Sigmoid colon (tissue), 7 donors: Measurements from ENCODE around the gene CAPN5. TPM values are rescaled to one million over a fixed set of nuclear protein-coding genes. Genes with fewer than 3 reads are reported as not detected.
A peak's percentile ranks its signal among the peaks of the same experiment; 100 is the strongest.
"Not testable (repeated sequence)": the region's sequence is repeated elsewhere in the genome, so short reads cannot be mapped to it uniquely, and the experiment has no call there.

Source experiments
- DNase-seq: peaks from one replicate; pipeline ENCODE4 v3.0.0-alpha.2; 2019
- H3K27ac ChIP-seq, 4 donors: fragments of 200-600 bp; sonication (generic); one replicate each; pipeline ENCODE4 v1.5.1; 2016 to 2019; ENCODE audit warnings: mild to moderate bottlenecking in 1 of 4
- H3K27me3 ChIP-seq, 3 donors: fragments of 200-600 bp; sonication (generic); one replicate each; pipeline ENCODE4 v1.5.1; 2019; ENCODE audit warnings: mild to moderate bottlenecking in 1 of 3
- H3K36me3 ChIP-seq, 4 donors: fragments of 200-600 bp; sonication (generic); one replicate each; pipeline ENCODE4 v1.5.1; 2016 to 2019
- H3K4me1 ChIP-seq, 4 donors: fragments of 200-600 bp; sonication (generic); one replicate each; pipeline ENCODE4 v1.5.1; 2017 to 2019
- H3K4me3 ChIP-seq, 4 donors: fragments of 200-600 bp; sonication (generic); one replicate each; pipeline ENCODE4 v1.5.1; 2017 to 2019; ENCODE audit warnings: mild to moderate bottlenecking in 2 of 4, moderate library complexity in 1 of 4
- H3K9me3 ChIP-seq, 4 donors: fragments of 200-600 bp in 3 of 4; sonication (generic) in 3 of 4; one replicate each; pipeline versions ENCODE4 v1.5.1 to v1.6.1; 2013 to 2019
- EP300 ChIP-seq, 4 donors: sonication (generic); formaldehyde crosslinking; IDR thresholded peaks; one replicate each; pipeline ENCODE4 v1.6.1; 2017; ENCODE audit warnings: antibody characterized with exemption in 4 of 4
- POLR2A ChIP-seq, 2 donors: fragments of 450-650 bp; IDR thresholded peaks; one replicate each; pipeline ENCODE4 v1.6.1; 2016; ENCODE audit warnings: antibody characterized with exemption in 2 of 2, mild to moderate bottlenecking in 2 of 2, moderate library complexity in 2 of 2
- POLR2AphosphoS5 ChIP-seq, 4 donors: sonication (generic); formaldehyde crosslinking; IDR thresholded peaks; one replicate each; pipeline ENCODE4 v1.6.1; 2017; ENCODE audit warnings: antibody characterized with exemption in 4 of 4
- WGBS, 2 donors: extraction: QIAGEN DNeasy Blood & Tissue Kit; methylation state at CpG; one replicate each; pipeline ENCODE4 v1.1.7; 2013; 5-methylcytosine and 5-hydroxymethylcytosine counted together
- intact Hi-C: fragments of 100-400 bp; cut with DNase I; formaldehyde crosslinking; loops from one replicate; pipeline ENCODE4 v1.15.1; 2023
- polyA plus RNA-seq, 3 donors: library from polyadenylated mRNA; stranded (reverse); fragments of 200-250 nt; gene quantifications; one replicate each; pipeline ENCODE4 v1.2.3, GENCODE V29; 2013
- total RNA-seq, 4 donors: library from RNA; depleted of rRNA; stranded (reverse); fragments of >200 nt; gene quantifications; one replicate each; pipeline ENCODE4 v1.1.0, GENCODE V29; 2016
- TF ChIP-seq, protein P1 (sequence below), 4 experiments: fragments of 450-650 bp in 3 of 4; fragments of 200-600 bp in 1 of 4; IDR thresholded peaks; one replicate each; pipeline ENCODE4 v1.5.1; 2016 to 2019; ENCODE audit warnings: antibody characterized with exemption in 4 of 4, mild to moderate bottlenecking in 3 of 4, moderate library complexity in 2 of 4
- donor health status: healthy with polysubstance abuse.
- donor health status: Bipolar disorder and iron deficiency.
- donor health status: healthy.

The CAPN5 gene
- 10 to 100 TPM in 1 of 4 donors, 1 to 10 TPM in 3; 4.1 to 12.5 (median 6.7) TPM for total RNA-seq
- polyA plus RNA-seq: 100 to 1,000 TPM in 1 of 3 donors, 10 to 100 TPM in 2; 89.5 to 110 (median 90.8) TPM

DNA sequence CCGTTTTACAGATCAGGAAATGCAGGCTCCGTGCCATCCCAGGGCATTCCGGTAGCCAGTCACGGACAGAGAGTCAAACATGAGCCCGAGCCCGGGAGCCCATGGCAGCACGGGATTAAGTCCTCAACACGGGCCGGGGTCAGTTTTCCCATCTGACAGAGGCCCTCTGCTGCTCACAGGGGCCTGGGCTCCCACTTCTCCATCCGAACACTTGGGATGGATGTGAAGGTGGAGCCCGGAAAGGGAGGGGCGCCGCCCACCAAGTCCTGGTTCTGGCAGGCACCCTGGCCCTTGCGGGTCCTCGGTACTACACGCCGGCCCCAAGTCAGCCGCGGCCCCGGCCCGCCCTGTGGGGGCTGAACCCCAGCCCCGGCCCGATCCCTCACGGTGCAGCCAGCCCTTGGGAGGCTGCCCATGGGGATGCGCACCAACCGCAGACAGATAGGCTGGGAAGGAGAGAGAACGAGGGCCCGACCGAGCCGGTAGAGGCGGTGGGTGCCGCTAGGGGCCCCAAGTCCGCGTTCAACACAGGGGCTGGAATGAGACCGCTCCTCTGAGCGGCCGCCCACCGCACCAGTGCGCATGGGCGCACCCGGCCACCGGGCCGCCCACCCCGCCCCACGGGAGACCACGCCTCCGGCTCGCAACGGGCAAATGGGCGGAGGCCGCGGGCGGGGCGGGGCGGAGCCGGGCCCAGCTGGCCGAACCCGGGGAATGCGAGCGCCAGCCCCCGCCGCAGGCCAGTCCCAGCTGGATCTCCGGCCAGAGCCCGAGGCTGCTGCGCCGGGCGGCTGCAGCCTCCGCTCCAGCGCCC, at the start of gene CAPN5:
Gene CAPN5, plus strand, starts transcription at position 743 of the 814 bp plus-strand sequence. CDS start 17,916 bp downstream, outside the sequence.
- peak within 1 kb of the TSS; percentile 85 to 97 (median 94) for H3K27ac ChIP-seq
- no peaks in the 10 kb centered on the region for H3K27me3 ChIP-seq
- intact Hi-C loops: loop anchor here (10.0 kb wide), 2 partner anchors 408 to 622 kb away; partner anchors contain the start of genes EMSY and PAK1
- H3K9me3 ChIP-seq: no peaks in the 10 kb centered on the region
- WGBS, 2 donors: 1% methylated on average over 69 of the region's 69 CpGs
- H3K4me3 ChIP-seq: peak within 1 kb of the TSS; percentile 56 to 77 (median 66)
- H3K4me1 ChIP-seq: peaks cover 0 to 29% (median 24%) of the 10 kb centered on the region in 4 donors
- H3K36me3 ChIP-seq: no peaks in the 10 kb centered on the region
- peak; percentile 83 to 92 for TF ChIP-seq POLR2A (IDR thresholded peaks at IDR 0.05)
- TF ChIP-seq EP300 (IDR thresholded peaks at IDR 0.05): no peak
- TF ChIP-seq POLR2AphosphoS5 (IDR thresholded peaks at IDR 0.05): peak; percentile 90 to 97 (median 94)
- TF ChIP-seq, protein P1, sequence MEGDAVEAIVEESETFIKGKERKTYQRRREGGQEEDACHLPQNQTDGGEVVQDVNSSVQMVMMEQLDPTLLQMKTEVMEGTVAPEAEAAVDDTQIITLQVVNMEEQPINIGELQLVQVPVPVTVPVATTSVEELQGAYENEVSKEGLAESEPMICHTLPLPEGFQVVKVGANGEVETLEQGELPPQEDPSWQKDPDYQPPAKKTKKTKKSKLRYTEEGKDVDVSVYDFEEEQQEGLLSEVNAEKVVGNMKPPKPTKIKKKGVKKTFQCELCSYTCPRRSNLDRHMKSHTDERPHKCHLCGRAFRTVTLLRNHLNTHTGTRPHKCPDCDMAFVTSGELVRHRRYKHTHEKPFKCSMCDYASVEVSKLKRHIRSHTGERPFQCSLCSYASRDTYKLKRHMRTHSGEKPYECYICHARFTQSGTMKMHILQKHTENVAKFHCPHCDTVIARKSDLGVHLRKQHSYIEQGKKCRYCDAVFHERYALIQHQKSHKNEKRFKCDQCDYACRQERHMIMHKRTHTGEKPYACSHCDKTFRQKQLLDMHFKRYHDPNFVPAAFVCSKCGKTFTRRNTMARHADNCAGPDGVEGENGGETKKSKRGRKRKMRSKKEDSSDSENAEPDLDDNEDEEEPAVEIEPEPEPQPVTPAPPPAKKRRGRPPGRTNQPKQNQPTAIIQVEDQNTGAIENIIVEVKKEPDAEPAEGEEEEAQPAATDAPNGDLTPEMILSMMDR (IDR thresholded peaks at IDR 0.05): peak in 3 of 4 experiments; percentile 34 to 38 (median 37)
- DNase-seq: peak; percentile 95

DNA sequence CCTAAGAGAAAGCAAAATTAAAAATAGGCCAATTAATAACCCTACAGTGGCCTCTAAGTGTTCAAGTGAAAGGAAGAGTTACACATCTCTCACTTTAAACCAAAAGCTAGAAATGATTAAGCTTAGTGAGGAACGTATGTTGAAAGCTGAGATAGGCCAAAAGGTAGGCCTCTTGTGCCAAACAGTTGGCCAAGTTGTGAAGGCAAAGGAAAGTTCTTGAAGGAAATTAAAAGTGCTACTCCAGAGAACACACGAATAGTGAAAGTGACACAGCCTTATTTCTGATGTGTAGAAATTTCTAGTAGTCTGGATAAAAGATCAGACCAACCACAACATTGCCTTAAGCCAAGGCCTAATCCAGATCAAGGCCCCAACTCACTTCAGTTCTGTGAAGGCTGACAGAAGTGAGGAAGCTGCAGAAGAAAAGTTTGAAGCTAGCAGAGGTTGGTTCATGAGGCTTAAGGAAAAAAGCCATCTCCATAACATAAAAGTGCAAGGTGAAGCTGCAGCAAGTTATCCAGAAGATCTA, 48.3 kb upstream of the CAPN5 start:
- H3K9me3 ChIP-seq, intact Hi-C loops, H3K27me3 ChIP-seq, DNase-seq, H3K4me3 ChIP-seq, H3K27ac ChIP-seq, H3K36me3 ChIP-seq, H3K4me1 ChIP-seq: not testable (repeated sequence)
- WGBS, 2 donors: 80 to 91% methylated on average over 2 of the region's 2 CpGs

DNA sequence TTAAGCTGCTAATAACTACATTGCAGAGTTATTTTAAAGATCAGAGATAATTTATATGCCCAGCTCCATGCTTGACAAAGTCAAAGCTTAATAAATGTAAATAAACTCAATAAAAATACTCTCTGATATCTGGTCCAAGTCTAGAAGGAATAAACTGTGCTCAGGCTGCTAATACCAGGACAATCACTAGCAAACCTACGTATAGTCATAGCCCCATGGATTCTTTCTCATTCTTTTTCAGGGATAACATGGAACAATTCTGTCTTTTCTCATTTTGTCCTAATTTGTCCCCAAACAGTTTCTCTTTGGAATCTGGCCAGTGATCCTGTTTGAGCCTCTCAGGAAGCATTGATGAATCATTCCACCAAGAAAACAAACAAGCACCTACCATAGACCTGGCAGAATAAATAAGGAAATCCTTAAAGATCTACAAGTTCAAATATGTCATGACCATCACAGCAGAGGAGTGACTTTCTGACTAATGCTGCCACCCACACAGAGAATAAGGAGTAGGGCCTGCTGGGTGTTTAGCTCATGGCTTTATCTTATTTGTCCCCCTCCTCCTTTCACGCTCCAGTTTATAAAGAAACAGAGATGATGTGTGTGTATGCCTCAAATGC, 46.7 kb upstream of the CAPN5 start:
- peaks cover 0 to 4% (median 0%) of the 10 kb centered on the region in 4 donors for H3K36me3 ChIP-seq
- H3K4me1 ChIP-seq: no peaks in the 10 kb centered on the region
- no peak for TF ChIP-seq POLR2A (IDR thresholded peaks at IDR 0.05)
- TF ChIP-seq, protein P1 (IDR thresholded peaks at IDR 0.05): no peak
- TF ChIP-seq POLR2AphosphoS5 (IDR thresholded peaks at IDR 0.05): no peak
- TF ChIP-seq EP300 (IDR thresholded peaks at IDR 0.05): no peak
- H3K9me3 ChIP-seq: no peaks in the 10 kb centered on the region
- no peak overlapping the region for H3K4me3 ChIP-seq
- H3K27ac ChIP-seq: no peak overlapping the region
- no peak for DNase-seq
- no peaks in the 10 kb centered on the region for H3K27me3 ChIP-seq
- 39 to 75% methylated on average over 2 of the region's 2 CpGs for WGBS, 2 donors
- intact Hi-C loops: no loop called here

DNA sequence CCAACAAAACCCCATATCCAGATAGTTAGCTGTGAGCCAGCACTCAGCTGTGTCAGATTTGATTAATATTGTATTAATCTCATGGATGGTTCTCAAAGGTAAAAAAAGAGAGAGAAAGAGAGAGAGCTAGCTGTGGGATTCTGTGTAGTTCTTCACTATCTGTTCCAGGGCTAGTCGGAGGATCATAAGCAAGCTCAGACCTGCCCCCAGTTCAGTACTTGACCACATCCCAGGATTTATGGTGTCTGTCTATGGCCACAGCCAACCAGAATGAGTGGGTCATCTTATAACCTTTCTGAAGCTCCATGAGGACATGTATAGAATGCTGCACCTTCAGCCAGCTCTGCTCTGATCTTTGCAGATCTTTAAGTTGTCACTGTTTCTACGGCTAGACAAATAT, 46.0 kb upstream of the CAPN5 start:
- Histone ChIP-seq H3K4me3 (no peak overlapping the region), H3K36me3 (peaks cover 0 to 4% (median 0%) of the 10 kb centered on the region in 4 donors), H3K27ac (no peak overlapping the region), H3K9me3 (no peaks in the 10 kb centered on the region), H3K4me1 (no peaks in the 10 kb centered on the region), H3K27me3 (no peaks in the 10 kb centered on the region)
- no peak for DNase-seq
- 87 to 92% methylated on average over 2 of the region's 2 CpGs for WGBS, 2 donors
- intact Hi-C loops: no loop called here
- TF ChIP-seq, protein P1 (IDR thresholded peaks at IDR 0.05): no peak

DNA sequence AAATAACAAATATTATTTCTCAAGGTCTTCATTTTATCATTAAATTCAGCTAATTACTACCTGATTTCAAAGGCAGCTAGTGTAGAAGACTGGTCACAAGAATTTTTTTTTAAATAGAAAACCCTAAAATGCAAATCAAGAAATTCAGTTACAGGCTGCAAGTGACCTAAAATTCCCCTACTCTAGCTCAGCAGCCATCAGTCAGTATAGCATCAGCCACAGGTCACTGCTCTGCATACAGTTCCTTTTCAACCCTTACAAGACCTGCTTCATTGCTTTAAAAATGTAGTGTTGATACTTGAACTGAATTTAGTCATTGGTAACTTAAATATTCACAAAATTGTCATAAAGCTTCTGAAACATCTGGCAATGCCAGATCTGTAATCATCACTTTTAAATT, 42.0 kb upstream of the CAPN5 start:
- no peak for DNase-seq
- H3K27ac ChIP-seq: no peak overlapping the region
- H3K27me3 ChIP-seq: peaks cover 0 to 2% (median 0%) of the 10 kb centered on the region in 3 donors
- no peaks in the 10 kb centered on the region for H3K4me1 ChIP-seq
- H3K36me3 ChIP-seq: peaks cover 0 to 4% (median 0%) of the 10 kb centered on the region in 4 donors
- H3K9me3 ChIP-seq: no peaks in the 10 kb centered on the region
- H3K4me3 ChIP-seq: no peak overlapping the region
- TF ChIP-seq, protein P1 (IDR thresholded peaks at IDR 0.05): no peak
- TF ChIP-seq EP300 (IDR thresholded peaks at IDR 0.05) (no peak), POLR2AphosphoS5 (IDR thresholded peaks at IDR 0.05) (no peak), POLR2A (IDR thresholded peaks at IDR 0.05) (no peak)
- intact Hi-C loops: no loop called here
